HT1080 (cell line): ENCODE measurements around the gene ADAMTS17. TPM values are rescaled to one million over a fixed set of nuclear protein-coding genes. Genes with fewer than 3 reads are reported as not detected.

ENCODE experiments used
- DNase-seq: peaks from one replicate; pipeline ENCODE4 v3.0.0-alpha.2; 2015; ENCODE audit warnings: low read depth
- total RNA-seq: library from RNA; depleted of rRNA; stranded (reverse); fragments of >200 nt; shearing (Covaris generic); gene quantifications from 2 replicates; pipeline ENCODE4 v1.2.3, GENCODE V29; 2014

ADAMTS17 gene
- total RNA-seq, 1 experiment from 2014 or later: 0.05 TPM

GRCh38 chr15:100224206-100225185 is 117.3 kb downstream of the ADAMTS17 start:
- DNase-seq: no peak

- no peak for DNase-seq
Measured at GRCh38 chr15:100222349-100222715, 119.4 kb downstream of the ADAMTS17 start.

GRCh38 chr15:100221471-100222348 is 120.1 kb downstream of the ADAMTS17 start:
- no peak for DNase-seq

- DNase-seq: no peak
Measured at GRCh38 chr15:100220058-100220768, 121.6 kb downstream of the ADAMTS17 start.

GRCh38 chr15:100218434-100218833 is 123.3 kb downstream of the ADAMTS17 start:
- no peak for DNase-seq

GRCh38 chr15:100216182-100216581 is 125.6 kb downstream of the ADAMTS17 start:
- no peak for DNase-seq

GRCh38 chr15:100215843-100216169 is 126.0 kb downstream of the ADAMTS17 start:
- DNase-seq: no peak

GRCh38 chr15:100215031-100215842 is 126.5 kb downstream of the ADAMTS17 start:
- DNase-seq: no peak

- no peak for DNase-seq
Measured at GRCh38 chr15:100211855-100212850, 129.6 kb downstream of the ADAMTS17 start.

- no peak for DNase-seq
Measured at GRCh38 chr15:100210338-100210737, 131.4 kb downstream of the ADAMTS17 start.

GRCh38 chr15:100208921-100209603 is 132.7 kb downstream of the ADAMTS17 start:
- no peak for DNase-seq

- no peak for DNase-seq
Measured at GRCh38 chr15:100207053-100207452, 134.7 kb downstream of the ADAMTS17 start.

GRCh38 chr15:100206643-100207042 is 135.1 kb downstream of the ADAMTS17 start:
- no peak for DNase-seq

GRCh38 chr15:100205549-100206295 is 136.1 kb downstream of the ADAMTS17 start:
- DNase-seq: no peak

GRCh38 chr15:100204771-100205170 is 137.0 kb downstream of the ADAMTS17 start:
- no peak for DNase-seq

- DNase-seq: no peak
Measured at GRCh38 chr15:100204211-100204610, 137.6 kb downstream of the ADAMTS17 start.

- no peak for DNase-seq
Measured at GRCh38 chr15:100202309-100202960, 139.3 kb downstream of the ADAMTS17 start.
